EL (cell line): Measurements from ENCODE around the gene C17orf78.
A peak's percentile ranks its signal among the peaks of the same experiment; 100 is the strongest.

ENCODE experiments used
- DNase-seq: peaks from one replicate; pipeline ENCODE4 v3.0.0-alpha.2; 2016

Gene C17orf78

GRCh38 chr17:37441369-37442014, 65.7 kb downstream of the C17orf78 start:
- DNase-seq, result peak; percentile 20
